ENCODE data around the gene DEAF1. TPM values are rescaled to one million over a fixed set of nuclear protein-coding genes. Genes with fewer than 3 reads are reported as not detected.
A peak's percentile ranks its signal among the peaks of the same experiment; 100 is the strongest.
"Not testable (repeated sequence)": the region's sequence is repeated elsewhere in the genome, so short reads cannot be mapped to it uniquely, and the experiment has no call there.

The DEAF1 gene
- total RNA-seq, 1 donor from 2014 or later = 54.9 TPM

DNA sequence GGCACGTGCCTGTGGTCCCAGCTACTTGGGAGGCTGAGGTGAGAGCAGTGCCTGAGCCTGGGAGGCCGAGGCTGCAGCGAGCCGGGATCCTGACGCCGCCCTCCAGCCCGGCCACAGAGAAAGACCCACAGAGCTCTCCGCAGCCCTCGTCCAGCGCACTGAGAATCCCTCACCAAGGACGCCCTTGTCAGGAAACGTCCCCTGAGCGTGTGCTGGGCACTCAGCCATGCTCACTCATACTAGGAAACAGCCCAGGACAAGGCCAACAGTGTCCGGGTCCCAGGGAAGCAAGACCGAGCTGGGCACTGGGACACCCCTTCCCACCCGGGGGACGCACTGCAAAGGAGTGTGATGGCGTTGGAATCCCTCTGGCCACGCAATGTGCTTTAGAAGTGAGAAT is 14.5 kb downstream of the DEAF1 start:
- DNase-seq (ENCODE audit: low spot score) = no peak

DNA sequence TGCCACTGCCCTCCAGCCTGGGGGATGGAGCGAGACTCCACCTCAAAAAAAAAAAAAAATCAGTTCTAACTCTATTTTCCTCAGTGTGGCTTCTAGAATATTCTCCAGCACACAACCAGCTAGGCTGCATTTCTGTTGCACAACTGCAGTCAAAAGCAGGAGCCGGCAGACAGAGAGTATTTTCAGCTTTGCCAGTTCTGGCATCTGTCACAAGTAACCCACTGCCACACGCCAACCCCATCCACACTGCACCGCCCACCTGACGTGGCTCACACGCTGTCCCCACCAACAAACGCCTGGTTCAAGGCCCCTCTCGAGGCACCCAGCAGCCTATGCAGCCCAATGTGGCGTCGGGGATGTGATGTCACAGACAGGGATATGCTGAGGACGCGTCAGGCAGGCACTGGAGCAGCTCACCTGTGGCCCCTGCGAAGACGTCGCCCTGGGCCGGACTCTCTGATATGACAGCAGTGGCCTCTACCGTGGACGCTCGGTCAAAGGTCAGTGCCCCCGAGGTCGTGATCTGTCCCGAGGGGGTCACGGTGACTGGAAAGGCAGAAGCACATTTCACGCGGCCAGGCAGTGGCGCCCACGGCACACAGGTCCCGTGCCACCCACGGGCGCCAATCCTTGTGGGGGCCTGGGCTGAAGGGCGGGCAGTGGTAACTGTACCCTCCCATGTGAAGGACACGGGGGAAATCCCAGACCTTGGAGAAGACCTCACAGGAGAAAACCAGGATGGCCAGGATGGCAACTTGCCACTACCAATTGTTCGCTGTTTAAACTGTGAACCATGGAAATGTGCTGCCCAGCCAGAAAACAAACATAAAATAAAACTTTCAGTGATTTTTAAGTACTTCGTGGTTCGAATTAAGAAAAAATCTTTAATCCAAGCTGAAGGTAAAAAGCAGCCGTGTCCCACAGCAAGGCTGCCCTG is 15.5 kb downstream of the DEAF1 start:
- no peak for DNase-seq (ENCODE audit: low spot score)

DNA sequence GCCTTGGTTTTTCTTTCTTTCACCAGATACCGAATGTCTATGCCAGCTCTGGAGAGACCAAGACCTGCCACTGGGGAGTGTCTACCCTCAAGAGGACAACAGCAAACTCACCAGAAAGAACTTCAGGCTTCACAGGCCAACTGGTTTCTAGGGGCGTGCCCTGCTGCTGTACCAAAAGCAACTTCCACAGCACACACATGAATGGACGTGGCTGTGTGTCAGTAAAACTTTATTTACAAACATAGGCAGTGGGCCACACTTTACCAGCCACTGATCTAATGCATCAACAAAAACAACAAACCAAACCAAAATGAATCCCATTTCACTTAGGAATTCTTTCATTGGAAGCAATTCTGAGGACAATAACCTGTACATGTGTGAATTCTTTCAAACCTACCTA is 16.7 kb downstream of the DEAF1 start:
- DNase-seq (ENCODE audit: low spot score) = no peak

DNA sequence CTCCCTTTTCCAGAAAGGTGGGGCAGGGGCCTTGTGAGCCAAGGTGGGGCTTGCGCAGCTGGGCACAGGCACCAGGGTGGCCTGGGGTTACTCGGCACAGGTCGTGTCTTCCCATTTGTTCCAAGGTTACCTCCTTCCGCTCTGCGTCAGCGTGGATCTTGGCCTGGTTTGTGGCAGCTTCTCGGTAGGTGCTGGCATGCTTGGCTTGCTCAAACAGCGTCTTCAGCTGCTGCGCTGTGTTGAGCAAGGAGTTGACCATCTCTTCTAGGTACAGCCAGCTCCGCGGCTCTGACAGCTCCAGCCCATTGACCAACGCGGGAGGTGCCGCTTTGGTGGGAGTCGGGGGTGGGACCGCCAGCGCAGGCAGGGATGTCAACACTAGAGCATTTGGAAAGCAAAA is 20.6 kb downstream of the DEAF1 start:
- DNase-seq (ENCODE audit: low spot score) = no peak

DNA sequence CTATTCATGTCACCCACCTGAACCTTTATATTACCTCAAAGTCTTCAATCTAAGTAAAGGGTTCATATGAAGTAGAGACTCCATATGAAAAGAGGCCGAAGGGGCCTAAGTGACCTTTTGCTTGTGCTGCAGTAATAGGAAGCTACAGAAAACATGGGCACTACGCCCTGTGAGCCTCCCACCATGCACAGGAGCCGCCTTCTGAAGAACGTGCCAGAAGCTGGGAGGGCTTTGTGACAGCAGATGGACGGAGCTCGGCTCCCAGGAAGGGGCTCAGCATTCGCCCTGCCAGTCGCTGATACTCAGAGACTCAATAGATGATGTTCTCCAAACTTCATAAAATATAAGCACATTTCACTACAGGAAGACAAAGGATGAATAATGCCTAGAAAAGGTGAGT is 21.2 kb downstream of the DEAF1 start:
- no peak for DNase-seq (ENCODE audit: low spot score)

DNA sequence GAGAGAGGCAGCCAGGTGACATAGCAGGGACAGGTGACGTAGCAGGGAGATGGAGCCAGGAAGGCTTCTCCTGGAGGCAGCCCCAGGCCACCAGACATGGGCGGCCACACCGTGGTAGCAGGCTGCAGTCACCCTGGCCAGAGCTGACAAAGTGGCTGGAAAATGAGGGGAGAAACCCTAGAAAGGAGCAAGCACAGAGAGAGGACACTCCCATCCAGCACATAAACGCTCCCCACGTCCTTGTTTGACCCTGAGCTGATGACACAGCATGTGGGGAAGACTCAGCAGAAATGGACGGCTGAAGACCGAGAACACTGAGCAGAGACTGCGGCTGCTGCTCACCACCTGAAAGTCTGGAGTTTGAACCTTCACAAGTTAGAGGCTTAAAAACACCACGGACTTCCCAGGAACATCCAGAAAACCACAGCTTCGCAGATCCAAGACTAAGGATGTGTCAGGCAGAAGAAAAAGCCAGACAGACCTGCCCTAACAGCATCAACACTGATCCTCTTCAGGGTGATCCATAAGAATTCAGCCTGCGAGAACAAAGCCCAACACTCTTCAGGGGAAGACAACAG is 29.2 kb downstream of the DEAF1 start:
- DNase-seq (ENCODE audit: low spot score) = peak; percentile 81

DNA sequence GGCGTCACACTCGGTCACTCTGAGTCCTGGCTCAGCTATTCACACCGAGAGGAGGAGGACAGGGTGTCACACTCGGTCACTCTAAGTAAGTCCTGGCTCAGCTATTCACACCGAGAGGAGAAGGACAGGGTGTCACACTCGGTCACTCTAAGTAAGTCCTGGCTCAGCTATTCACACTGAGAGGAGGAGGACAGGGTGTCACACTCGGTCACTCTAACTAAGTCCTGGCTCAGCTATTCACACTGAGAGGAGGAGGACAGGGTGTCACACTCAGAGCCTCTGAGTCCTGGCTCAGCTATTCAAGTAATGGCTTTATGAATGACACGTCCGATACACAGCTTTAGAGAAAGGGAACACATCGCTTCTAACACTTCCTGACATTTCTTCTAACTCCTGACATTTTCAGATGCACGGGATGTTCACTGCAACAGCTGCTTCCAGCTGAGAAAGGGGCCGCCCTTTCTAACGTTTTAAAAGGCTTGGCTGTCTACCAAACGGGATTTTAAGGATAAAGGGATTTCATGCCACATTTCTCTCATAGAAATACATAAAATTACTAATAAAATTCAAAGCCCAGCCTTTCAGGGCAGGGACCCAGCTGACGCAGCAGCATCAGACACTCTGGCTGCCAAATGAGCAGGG is 29.8 kb downstream of the DEAF1 start:
- DNase-seq (ENCODE audit: low spot score) = peak; percentile 95

DNA sequence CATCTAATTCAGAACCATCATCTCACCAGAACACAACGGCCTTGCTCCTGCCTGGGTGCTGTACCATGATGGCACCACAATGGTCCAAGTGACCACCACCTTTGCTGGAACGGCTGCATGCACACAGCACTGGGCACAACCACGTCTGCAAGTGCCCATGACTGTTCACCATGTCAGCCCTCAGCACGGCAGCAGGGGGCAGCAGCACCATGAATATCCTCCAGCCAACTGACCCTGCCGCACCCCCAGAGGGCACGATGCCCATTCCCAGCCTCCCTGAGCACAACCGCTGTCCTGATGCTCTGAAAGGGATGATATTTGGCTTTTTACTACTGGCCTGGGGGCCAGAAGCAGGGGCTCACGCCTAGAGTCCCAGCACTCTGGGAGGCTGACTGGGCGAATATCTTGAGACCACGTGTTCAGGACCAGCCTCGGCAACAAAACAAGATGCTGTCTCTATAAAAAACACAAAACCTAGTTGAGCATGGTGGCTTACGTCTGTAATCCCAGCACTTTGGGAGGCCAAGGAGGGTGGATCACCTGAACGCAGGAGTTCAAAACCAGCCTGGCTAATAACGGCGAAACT is 32.2 kb downstream of the DEAF1 start:
- peak; percentile 63 for DNase-seq (ENCODE audit: low spot score)

DNA sequence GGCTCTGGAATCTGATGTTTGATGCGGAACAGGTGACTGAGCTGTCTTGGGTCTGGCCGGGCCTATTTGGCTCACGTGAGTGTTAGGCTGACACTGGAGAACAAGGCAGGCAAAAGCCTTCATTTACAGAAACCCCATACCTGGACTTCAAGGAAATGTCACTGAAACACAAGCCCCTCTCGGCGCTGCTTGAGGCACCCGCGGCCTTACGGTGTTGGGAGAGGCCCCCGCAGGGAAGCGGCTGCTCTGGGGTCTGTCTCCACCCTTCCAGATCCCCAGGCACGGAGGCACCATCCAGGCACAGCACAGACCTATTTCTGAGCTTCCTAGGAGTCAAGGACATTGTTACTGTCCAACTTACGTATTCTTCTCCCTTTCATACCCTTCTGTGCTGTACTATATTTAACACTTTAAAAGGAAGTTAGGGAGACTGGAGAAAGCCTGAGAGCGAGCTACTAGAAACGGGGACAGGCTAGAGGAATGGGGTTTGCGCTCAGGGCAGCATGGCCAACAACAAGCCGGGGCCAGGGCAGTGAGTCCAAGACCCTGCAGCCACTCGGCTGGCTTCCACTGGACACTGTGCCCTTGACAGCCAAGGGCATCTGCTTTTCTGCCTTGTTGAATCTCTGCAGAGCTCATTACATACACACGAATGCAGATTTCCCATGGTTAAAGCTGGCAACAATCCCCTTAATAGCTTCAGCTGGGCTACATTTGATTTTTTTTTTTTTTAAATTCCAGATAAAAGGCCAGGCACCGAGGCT is 34.2 kb downstream of the DEAF1 start:
- DNase-seq (ENCODE audit: low spot score) = no peak

DNA sequence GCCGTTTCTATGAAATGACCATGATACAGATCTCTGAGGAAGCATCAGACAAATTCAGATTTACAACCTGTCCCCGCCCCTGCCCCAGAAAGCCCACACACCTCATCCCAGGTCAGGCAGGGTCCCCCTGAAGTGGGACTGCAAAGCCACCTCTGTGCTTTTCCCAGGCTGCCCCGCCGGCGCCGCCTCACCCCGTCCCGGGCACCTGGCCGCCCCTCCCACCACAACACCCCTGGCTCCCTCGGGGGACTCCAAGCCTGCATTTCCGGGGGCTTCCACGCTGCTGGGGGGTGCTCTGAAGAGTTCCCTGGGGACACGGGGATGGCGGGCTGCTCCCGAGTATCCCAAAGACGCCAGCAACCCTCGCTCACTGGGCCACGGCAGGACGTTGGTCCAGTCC is 34.7 kb downstream of the DEAF1 start:
- DNase-seq (ENCODE audit: low spot score) = no peak

DNA sequence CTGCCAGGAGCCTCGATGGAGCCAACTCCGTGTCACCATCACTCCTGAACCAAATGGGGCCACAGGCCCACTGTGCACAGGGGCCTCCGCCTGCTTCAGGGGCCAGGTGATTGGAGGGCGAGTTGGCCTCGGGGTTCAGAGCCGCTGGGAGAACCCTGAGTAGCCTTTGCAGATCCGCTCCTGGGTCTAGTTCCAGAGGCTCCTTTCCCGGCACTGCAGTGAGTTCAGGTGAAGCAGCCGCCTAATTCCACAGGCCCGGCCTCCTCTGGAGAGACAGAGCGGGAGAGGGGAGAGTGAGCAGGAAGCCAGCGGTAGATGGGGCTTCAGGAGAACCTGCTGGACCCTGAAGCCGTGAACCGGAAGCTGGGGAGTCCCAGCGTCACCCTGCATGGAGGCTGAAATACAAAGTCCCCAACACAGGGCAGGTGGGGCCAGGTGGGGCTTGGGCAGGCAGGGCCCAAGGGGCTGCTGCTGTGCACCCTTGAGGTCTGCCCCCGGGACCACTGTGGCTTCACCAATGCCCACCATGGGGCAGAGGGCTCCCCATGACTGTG is 35.4 kb downstream of the DEAF1 start:
- no peak for DNase-seq (ENCODE audit: low spot score)

DNA sequence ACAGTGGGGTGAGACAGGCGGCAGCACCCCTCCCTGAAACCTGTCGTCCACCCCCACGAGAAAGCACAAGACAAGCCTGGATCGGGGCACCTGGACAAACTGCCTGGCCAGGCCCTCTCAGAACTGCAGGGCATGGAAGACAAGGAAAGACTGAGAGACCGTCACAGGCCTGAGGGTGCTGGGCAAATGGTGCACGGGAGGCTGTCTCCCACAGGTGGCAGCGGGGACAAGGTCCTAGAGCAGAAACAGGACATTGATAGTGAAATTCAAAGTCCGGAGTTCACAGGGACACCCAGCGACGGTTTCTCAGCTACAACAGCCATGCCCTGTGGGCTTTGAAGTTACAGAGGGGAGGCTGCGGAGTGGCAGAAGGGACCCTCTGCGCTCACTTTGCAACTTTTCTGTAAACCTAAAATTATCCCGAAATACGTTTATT is 37.3 kb downstream of the DEAF1 start:
- DNase-seq (ENCODE audit: low spot score) = no peak

DNA sequence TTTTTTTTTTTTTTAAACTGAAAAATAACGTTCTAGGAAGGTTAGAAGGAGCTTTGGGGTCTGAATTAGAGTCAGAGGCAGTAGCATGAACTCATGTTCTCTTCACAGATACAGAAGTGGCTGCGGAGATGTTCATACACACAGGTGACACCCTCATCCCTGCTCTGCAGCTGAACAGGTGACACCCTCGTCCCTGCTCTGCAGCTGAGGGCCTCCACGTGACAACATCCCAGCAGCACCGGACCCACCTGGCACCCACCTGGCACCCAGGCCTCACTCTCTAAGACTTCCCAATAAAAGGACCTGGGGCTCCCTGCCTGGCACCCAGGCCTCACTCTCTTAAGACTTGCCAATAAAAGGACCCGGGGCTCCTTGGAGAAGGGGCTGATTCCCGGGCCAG is 38.2 kb downstream of the DEAF1 start:
- DNase-seq (ENCODE audit: low spot score) = no peak

DNA sequence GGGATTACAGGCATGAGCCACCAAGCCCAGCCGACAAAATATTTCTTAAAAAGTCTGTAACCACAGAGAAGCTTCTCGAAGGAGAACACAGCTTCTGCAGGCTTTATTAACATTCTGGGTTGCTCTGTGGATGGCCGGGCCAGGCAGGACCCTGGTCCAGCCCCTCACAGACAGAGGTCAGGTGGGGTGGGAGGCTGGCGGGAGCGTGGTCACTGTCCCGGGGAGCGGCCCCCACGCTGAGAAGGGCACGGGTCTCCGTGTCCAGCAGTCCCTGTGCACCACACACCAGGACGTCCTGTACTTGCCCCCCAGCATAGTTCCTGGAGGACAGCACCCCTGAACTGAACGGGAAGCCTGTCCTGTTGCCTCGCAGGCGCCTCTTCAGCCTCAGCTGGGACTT is 38.6 kb downstream of the DEAF1 start:
- no peak for DNase-seq (ENCODE audit: low spot score)

DNA sequence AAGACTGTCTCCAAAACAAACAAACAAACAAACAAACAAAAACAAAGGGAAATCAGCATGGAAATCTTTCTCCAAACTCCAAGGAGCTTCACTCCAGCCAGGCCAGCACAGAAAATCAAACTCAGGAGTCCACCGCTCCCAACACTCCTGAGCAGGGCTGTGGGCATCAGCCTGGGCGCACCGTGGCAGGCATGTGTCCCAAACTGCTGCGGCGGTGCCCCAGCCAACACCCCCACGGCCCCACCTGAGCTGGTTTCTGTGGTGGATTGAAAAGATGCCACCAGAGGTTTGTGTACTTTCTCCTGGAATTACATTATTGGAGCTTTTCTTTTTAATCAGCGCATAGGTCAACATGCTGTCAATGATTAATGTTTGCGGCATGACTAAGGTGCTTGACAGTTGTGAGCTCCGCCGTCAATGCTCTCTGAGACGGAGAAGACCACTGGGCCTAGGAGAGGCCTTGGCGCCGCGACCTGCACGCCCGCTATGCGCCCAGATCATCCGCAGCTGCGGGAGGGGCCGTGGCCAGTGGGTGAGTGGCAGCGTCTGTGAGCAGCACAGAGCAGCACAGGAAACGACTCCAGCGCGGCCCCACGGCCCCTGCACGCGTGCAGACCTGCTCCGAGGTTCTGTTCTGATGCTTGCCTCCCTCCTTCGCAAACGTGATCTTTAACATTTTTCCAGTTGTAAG is 39.8 kb downstream of the DEAF1 start:
- DNase-seq (ENCODE audit: low spot score) = no peak

DNA sequence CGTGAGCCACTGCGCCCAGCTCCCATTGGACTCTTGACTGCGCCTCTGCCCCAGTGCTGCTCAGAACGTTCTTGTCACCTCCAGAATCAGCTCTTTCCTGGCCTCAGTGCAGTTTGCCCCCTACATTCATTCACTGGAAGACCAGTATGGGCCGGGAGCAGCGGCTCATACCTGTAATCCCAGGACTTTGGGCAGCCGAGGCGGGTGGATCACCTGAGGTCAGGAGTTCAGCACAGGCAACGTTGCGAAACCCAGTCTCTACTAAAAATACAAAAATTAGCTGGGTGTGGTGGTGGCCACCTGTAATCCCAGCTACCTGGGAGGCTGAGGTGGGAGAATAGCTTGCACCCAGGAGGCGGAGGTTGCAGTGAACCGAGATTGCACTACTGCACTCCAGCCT is 40.6 kb downstream of the DEAF1 start:
- not testable (repeated sequence) for DNase-seq (ENCODE audit: low spot score)

DNA sequence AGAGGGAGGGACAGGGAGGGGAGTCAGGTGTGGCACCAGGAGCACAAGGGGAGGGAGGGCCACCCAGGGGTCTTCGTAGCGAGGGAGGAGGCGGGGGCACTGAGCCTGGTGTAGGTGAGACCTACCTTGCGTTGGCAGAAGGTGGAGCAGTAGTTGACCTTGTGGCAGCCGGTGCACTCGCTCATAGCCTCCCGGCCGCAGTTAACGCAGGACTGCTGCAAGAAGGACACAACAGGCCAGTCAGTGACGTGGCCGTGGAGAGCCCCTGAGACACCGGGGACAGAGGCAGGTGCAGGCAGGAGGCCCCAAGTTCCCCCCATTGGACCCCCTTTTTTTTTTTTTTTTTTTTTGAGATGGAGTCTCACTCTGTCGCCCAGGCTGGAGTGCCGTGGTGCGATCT is 41.2 kb downstream of the DEAF1 start:
- no peak for DNase-seq (ENCODE audit: low spot score)

DNA sequence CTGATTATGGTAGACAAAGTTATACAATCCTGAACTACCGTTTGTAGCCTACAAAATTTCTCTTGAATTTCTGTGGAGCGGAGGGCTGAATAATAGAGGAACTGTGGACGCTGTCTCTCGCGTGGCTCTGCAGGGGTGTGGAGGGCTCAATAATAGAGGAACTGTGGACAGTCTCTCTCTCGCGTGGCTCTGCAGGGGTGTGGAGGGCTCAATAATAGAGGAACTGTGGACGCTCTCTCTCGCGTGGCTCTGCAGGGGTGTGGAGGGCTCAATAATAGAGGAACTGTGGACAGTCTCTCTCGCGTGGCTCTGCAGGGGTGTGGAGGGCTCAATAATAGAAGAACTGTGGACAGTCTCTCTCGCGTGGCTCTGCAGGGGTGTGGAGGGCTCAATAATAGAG is 41.9 kb downstream of the DEAF1 start:
- DNase-seq (ENCODE audit: low spot score) = not testable (repeated sequence)

DNA sequence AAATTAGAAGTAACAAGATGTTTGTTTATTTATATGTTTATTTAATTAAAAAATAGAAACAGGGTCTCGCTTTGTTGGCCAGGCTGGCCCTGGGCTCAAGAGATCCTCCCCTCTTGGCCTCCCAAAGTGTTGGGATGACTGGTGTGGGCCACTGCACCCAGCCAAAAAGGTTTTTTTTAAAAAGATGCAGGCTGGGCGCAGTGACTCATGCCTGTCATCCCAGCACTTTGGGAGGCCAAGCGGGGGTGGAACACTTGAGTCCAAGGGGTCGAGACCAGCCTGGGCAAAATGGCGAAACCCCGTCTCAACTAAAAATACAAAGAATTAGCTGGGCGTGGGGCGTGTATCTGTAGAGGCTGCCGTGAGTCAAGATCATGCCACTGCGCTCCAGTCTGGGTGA is 44.5 kb downstream of the DEAF1 start:
- DNase-seq (ENCODE audit: low spot score) = no peak

DNA sequence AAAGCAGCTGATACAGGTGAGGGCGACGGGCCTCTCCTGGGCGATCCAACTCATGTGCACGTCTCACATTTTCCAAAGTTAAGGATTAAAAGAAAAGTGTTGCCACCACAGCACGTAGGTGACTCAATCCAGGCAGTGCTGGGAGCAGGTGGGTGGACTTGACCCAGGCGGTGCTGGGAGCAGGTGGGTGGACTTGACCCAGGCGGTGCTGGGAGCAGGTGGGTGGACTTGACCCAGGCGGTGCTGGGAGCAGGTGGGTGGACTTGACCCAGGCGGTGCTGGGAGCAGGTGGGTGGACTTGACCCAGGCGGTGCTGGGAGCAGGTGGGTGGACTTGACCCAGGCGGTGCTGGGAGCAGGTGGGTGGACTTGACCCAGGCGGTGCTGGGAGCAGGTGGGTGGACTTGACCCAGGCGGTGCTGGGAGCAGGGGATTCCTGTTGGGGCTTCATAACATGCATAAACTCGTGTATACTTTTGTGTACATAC is 47.3 kb downstream of the DEAF1 start:
- not testable (repeated sequence) for DNase-seq (ENCODE audit: low spot score)

All from umbilical cord (tissue), 2 donors.